ELR (cell line): ENCODE measurements around the gene MVD.
A peak's percentile ranks its signal among the peaks of the same experiment; 100 is the strongest.

Experiments used
- DNase-seq: peaks from one replicate; pipeline ENCODE4 v3.0.0-alpha.2; 2015; ENCODE audit warnings: low read depth

MVD gene

DNA sequence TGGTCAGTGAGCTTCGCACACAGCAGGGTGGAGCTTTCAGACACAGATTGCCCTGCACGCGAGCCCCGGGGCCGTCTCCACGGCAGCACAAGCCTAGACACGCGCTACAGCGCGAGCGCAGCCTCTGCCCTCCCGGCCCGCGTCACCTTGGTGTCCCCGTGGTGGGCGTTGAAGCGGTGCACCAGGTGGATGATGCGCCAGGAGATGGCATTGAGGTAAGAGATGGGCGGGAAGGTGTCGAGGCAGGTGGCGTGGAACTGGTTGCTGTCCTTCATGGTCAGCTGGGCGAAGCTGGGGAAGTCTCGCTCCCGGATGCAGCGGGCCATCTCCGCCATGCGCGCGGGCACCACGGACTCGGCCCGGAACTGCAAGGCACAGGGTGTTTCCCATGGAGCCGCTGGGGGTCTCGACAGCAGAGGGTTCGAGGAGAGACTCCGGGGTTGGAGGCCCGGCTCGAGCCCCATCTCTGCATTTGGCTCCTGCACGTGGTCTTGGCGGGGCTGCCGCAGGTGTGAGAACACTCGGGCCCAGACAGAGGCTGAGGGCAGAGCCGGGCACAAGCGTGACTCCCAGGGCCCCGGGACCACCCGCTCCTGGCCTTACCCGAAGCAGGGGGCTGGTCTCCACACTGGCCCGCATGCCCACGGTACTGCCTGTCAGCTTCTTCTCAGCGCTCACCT lies 7.7 kb downstream of the MVD start:
- no peak for DNase-seq

DNA sequence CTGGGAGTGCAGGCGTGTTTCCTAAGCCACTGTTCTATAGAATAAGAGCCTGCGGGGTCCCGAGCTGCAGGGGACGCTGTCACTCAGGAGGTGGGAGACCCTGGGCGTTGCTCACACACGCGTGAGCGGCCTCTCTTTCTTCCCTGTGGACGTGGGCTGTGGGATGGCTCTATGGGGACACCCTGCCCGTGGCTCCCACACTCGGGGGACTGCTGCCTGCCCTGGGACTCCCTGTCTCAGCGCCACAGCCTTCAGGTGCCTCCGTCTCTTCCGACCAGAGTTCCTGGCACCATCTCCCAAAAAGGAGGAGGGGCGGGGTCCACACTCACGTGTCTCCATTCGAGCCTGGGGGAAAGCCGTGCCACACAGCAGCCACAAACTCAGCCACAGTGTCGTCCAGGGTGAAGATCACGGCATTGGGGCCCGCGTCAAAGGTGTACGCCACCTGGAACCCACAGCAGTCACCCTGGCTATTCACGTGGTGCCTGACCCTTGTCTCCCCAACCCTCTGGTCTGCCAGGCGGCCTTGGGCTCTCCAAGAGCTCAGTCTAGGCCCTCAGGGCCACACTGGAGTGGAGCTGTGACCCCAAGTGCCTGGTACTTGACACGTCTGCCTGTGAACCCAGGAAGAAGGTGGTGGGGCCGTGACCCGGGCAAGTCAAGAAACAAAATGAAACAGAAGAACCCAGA lies 8.4 kb downstream of the MVD start:
- no peak for DNase-seq

DNA sequence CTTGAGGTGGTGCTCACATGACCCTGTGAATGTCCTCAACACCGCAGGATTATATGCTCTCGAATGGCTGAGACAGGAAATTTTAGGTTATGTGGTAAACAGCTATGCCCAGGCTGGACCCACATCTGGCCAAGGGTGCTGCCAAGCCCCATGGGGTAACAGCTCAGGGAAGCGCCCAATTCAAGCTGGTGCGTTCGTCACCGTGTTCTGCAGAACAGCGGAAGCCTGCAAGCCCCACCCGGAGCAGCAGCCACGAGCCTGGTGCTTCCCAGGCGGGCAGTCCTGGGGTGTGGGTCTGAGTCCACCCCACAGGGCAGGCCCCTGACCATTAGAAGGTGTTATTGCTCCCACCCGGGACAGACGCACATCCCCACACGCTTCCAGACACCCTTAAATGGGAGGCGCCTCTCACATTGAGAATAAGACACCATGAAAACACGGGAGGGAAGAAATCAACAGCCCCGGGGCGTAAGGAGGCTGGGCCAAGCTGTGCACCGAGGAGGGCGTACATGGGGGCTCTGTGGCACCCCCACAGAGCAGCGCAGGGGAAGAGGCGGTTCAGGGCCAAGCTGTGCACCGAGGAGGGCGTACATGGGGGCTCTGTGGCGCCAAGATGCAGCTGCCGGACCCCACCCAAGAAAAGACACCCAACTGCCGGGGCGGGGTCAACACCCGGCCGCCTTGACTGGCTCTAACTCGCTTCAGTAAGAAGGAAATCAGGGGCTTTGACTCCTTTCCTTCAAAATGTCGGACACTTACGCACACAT lies 9.1 kb downstream of the MVD start:
- DNase-seq: no peak

DNA sequence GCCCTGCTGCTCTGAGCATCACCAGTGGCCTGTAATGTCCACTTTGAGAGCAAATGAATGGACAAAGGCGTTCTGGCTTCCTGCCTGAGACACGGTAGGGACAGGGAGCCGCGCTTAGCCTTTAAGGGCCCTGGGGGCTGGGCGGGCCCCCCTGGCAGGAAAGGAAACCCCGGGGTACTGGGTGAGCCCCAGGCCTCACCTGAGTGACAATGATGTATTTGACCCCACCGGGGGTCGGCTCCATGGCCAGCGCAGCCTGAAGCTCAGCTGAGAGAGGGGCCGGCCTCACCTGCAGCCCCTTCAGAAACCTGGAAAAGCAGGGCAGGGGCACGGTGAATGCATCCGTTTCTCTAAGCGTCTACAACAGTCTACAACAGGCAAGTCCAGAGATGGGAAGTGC lies 9.8 kb downstream of the MVD start:
- no peak for DNase-seq

DNA sequence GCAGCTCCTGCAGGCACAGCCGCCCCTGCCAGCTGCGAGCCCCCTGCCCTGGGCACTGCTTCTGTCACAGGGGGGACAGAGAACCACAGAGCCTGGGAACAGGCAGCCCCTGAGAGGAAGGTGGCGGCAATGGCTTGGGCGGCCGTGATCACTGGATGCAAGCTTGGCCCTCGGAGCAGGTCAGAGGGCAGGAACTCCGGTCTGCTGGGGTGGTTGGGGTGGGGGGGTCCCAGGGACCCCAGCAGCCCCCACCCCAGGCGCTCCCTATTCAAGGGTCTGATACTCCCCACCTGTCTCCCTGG lies 10.2 kb downstream of the MVD start:
- no peak for DNase-seq

DNA sequence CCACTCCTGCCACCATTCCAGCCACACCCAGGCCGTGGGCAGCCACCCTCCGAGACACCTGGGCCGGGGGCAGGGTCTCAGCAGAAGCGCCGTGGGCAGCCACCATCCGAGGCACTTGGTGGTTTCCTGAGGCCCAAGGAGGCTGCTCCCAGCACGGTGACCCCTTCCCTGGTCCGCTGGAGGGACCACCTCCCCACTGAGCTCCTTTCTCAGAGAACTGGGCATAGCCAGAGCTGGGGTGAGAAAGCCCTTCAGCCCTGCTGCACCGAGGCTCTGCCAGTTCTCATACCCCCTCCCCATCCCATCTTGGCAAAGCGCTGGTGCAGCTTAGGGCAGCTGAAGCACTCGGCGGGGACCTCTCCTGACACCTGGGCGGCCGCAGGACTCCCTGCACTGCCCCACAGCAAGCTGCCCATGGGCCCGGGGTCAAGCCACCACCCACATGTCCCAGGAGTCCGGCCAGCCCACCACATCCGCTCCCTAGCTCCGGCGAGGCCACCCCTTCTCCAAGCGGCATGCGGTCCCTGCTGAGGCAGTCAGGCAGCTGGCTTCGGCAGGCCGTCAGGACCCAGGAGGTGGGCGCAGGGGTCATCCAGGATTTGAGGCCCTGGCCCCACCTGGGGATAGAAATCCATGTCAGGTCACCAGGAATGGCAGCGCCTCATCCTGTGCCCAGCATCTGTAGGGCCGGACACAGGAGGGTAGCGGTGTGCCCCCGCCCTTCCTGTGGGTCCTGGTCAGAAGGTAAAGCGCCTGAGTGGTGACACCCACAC lies 10.7 kb downstream of the MVD start:
- DNase-seq: no peak

DNA sequence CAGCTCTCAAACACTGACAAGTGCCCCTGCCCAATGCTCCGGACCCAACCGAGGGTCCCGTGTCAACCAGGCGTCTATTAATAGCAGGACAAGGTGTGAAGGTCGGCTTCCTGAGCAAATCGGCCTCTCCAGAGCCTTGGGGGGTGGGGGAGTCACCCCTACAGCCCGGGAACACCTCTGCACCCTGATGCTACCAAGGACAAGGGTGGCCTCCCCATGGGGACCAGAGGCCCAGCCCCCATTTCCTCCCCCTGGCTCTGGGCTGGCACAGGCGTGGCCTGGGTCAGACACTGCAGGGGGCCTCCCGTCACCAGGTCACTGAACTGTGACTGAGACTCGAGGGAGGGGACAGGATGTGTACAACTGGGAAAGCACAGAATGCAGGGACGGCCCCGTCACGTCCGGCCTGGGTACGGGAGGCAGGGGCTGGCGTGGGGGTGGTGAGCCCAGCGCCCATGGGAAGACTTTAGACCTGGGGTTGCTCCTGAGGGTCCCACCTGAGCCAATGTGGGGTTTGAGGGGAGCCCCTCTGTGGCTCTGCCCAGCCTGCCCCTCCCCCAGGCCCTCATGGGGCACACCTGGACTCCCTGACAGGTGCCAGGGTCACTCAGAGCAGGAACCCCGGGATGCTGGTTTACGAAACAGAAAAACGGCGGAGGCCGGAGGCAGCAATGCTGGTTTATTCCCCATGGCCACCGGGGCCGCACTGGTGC lies 11.5 kb downstream of the MVD start:
- DNase-seq: no peak

DNA sequence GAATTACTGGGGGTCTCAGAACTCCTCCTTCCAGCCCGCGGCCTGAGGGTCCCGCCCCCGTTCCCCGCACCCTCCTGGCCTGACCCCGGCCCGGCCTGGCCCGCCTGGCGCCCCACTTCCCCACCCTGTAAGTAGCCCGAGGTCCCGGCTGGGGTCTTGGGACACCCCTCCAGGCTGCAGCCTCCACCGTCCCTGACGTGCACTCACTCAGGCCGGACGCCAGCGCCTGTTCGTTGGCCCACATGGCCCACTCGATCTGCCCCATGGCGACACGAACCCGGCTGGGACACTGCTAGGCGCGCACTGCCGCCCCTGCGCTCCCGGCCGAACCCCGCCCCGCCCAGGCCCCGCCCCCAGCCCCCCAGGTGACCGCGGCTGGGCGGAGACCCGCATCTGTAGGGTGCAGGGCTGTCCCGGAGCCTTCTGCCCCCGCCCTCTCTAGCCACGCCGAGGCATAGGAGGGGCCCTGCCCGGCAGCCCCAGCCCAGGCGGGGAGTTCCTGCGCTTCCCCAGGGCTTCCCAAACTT lies 12.1 kb downstream of the MVD start, which contains the start of gene CYBA:
Gene CYBA, minus strand, starts transcription at position 305 of the 527 bp plus-strand sequence. Its CDS starts 40 bp downstream, at position 265.
- peak; percentile 72 for DNase-seq

DNA sequence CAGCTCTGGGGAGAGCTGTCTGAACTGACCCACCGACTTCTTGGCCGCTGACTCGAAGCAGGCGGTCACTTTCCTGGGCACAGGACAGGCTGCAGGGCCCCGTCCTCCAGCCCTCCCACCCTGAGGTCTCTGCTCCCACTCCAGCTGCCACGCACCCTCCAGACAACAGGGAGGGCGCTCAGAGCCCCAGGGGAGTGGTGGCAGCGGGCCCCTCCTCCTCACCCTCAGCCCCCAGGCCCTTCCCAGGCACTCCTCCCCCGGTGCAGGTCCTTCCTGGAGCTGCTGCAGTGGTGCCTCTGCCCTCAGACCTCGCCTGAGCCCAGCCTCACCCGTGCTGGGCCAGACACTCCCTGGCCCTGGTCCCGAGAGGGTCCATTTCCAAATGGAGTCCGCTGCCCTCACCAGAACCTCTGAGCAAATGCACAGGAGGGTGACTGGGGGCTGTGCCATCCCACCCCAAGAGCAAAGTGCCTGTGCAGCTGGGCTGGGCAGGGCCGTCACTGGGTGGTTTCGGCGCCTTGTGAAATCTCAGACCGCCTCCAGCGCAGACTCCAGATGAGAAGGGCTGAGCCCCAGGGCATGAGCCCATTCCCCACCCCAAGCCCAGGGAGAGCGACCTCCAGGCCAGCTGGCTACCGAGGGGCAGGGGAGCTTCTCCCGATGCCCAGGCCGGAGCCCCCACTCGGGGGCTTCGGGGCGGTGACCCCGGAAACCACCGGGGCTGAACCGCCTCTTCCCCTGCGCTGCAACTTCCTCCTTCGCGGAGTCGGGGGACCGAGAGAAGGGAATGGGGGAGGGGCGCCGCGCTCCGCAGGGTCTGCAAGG lies 12.8 kb downstream of the MVD start:
- DNase-seq: peak; percentile 30

DNA sequence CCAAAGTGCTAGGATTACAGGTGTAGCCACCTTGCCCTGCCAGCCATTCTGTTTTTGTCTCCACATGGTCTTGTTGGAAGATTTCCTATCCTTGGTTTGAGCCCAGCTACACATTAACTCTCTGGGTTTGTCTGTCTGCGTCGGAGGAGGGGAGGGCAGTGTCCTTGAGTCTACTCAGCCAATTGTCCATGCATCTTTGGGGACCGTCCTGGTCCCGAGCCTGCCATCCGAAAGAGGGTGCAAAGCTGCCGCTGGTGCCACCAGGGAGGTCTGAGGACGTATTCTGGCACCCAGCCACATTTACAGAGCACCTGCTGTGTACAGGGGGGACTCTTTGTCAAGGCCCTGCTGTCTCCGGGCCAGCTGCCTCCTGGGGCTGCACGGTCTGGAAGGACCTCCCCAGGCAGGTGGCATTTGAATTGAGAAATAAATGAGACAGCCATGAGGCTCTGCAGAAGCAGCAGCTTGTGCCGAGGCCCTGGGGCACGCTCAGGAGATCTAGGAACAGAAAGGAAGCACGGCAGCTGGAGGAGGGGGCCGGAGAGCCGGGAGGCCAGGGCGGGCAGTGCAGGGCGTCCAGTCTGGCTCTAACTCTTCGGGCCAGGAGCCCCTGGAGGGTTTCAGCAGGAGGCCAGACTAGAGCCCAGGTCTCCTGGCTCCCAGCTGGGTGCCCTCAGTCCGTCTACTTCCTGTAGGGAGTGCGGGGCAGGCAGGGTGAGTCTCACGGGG lies 13.5 kb downstream of the MVD start:
- DNase-seq: no peak

DNA sequence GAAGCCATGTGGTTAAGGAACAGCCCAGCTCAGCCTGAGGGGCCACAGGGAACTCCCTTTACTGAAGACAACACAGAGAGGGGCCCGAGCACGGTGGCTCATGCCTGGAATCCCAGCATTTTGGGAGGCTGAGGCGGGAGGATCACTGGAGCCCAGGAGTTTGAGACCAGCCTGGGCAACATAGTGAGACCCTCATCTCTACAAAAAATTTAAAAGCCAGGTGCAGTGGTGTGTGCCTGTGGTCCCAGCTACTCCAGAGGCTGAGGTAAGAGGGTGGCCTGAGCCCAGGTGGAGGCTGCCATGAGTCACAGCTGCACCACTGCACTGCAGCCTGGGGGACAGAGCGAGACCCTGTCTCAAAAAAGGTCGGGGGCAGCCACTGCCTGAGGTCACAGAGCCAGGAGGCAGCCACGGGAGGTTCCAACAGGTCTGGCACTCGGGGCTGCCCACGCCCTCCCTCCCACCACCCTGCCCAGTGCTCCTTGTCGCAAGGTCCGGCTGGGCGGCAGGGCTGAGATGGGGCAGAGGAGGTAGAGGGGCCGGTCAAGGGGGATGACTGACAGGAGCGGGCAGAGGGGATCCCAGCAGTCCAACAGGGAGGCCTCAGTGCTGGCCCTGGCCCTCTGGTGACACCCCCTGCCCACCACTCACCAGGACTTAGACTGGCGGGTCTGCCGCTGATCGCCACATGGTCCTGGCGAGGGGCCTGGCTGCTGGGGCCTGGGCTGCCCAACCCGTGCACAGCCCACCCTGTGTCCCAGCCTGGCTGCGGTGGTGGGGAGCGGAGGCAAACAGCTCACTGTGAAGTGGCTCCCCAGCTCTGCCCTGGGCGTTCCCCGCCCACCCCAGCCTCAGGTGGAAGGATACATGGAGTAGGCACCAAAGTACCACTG lies 15.5 kb downstream of the MVD start:
- no peak for DNase-seq

DNA sequence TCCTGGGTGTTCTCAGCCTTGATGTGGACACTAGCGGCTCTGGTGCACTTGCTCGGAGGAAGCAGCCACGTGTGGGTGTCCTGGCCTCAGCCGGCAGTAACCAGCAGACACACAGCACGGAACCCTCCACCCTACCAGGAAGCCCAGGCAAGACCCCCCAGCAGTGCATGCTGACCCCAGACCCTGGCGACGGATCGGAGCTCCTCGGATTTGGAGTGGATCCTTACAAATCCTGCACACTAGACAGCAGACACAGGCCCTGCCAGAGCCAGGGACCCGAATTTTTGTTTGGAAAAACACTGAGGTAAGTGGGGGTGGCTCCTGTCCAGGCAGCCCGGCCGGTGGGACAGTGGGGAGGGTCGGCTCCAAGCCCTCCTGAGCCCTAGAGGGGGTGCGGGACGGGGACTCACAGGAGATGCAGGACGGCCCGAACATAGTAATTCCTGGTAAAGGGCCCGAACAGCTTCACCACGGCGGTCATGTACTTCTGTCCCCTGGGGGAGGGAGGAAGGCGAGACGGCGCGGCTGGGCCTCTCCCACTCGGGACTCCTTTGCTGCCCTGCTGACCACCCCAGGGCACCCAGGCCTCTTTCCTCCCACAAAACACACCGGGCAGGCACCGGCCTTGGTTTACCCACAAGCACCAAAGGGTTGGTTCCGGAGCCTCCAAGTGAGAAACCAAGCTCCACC lies 16.4 kb downstream of the MVD start:
- no peak for DNase-seq

DNA sequence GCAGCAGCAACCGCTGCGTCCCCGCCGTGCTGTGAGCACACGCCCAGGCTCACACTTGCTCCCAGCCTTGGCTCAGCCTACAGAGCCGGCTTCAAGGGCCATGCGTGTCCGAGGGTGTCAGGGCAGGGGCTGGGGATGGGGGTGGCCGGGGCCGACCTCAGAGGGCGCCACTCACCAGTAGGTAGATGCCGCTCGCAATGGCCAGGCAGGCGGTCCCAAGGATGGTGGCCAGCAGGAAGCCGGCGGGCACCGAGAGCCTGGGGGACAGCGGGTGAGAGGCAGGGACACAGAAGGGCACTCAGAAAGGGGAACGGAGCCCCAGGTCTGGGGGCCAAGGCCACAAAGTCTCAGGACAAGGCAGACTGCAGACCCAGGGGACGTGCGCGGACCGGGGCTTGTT lies 16.9 kb downstream of the MVD start:
- no peak for DNase-seq

DNA sequence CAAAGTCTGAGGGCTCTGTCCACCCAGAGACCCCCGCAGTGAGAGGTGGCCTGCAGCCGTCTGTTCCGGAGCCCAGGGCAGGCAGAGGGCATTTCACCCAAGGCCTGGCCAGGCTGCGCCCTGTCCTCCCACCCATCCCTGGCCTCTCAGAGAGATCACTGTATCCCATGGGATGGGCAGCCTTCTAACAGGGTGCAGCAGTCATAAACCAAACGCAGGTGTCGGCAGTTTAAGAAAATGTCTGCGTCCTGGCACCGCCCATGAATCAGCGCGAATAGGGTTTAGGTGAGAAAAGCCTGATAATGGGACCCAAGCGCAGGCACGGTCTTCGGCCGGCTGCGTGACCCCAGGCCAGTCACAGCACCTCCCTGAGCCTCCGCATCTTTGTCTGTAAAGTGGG lies 17.4 kb downstream of the MVD start:
- no peak for DNase-seq

DNA sequence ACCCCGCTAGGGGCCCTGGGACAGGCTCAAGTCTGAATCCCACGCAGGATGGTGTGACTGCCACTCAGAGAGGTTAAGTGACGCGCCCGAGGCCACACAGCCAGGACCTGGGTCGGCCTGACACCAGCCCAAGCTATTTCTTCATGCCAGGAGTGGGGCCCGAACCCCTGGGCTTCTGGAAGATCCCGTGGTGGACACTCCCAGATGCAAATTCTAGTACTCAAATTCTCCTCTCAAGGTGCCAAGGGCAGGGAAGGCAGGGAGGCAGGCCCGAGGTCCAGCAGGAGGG lies 19.3 kb downstream of the MVD start:
- DNase-seq: no peak

DNA sequence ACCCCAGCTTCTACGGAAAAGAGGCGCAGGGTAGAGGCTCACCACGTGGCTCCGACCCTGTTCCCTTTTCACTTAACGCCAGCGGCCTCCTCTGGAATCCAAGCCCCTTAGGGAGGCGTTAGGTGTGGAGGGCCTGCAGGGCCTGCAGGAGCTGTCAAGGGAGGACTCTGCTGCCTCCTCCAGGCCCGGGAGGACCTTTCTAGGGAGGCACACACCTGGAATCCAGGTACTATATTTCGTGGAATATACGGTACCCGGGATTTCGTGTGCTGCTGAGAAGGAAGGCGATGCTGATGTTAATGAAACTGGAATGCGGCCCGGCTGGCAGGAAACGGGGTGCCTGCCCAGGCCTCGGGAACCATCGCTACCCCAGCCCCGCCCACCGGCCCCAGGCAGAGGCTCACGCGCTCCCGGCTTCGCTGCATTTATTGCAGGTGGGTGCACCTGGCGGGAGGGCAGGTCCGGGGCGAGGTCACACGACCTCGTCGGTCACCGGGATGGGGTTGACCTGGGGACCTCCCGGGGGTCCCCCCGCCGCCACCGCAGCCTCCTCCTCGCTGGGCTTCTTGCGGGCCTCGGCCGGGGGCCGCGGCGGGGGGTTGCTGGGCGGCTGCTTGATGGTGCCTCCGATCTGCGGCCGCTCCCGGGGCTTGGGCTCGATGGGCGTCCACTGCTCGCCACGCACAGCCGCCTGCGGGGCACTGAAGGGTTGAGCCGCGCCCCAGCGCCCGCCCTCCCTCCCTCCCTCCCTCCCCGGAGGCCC lies 19.8 kb downstream of the MVD start:
- no peak for DNase-seq

DNA sequence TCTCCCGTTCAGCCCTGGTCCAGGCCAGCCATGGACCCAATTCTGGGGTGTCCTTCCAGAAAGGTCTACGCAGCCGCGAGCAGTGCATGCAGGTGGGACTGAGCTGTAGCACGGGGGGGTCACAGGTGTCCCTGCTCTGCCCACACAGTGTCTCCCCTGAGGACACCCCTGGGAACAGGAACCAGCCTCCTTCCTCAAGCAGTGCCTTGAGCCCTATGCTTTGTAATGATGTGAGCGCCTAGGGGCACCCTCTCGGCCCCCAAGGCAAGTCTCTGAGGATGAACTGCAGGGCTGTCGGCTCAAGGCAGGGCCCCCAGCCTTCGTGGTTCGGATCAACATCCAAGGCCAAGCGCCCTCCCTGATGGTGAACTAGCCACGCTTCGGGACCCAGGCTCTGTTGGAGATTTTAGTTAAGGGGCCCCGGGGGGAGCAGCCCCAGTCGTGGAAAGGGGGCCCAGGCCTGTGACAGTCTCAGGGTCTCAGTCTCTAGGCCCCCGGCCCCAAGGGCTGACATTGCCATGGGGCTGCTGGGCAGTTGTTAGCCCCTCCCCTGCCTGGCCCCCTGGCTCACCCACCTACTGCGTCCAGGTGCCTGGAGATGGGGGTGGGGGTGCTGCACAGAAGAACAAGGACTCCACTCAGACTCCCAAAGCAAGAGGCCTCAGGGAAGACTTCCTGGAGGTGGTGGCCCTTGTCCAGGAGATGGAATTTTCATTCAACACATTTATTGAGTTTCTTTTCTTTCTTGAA lies 22.2 kb downstream of the MVD start:
- DNase-seq: no peak
